ENCODE results near the gene SH3D21.

Gene SH3D21

GRCh38 chr1:36279789-36280296 lies 26.3 kb upstream of the SH3D21 start:
- Histone ChIP-seq H3K79me2 (ENCODE audit: insufficient read depth, low read length) (peaks cover 68% of the 10 kb centered on the region), H4K20me1 (ENCODE audit: insufficient read depth, low read length) (peaks cover 23% of the 10 kb centered on the region), H2AFZ (ENCODE audit: low read depth, low read length) (no peak overlapping the region), H3K9me3 (ENCODE audit: insufficient read depth, low read length, severe bottlenecking) (no peaks in the 10 kb centered on the region), H3K36me3 (ENCODE audit: insufficient read depth, low read length) (peaks cover 40% of the 10 kb centered on the region), H3K4me2 (ENCODE audit: insufficient read depth, low read length) (no peak overlapping the region), H3K27ac (ENCODE audit: low read length) (no peak overlapping the region), H3K4me1 (ENCODE audit: insufficient read depth, low read length) (no peaks in the 10 kb centered on the region), H3K9ac (ENCODE audit: low read depth, low read length) (no peak overlapping the region), H3K4me3 (ENCODE audit: low read depth in 1 of 2, low read length in 2 of 2) (no peak overlapping the region), H3K27me3 (ENCODE audit: insufficient read depth, low read length, poor library complexity) (no peaks in the 10 kb centered on the region)
- no peak for ATAC-seq (ENCODE audit: insufficient read depth, low read depth)
- no peak for DNase-seq
- TF ChIP-seq EZH2 (IDR thresholded peaks at IDR 0.05; ENCODE audit: borderline replicate concordance, low read depth, low read length, severe bottlenecking) (no peak), CTCF (IDR thresholded peaks at IDR 0.05; ENCODE audit: borderline replicate concordance, extremely low read depth, low read length, poor library complexity, severe bottlenecking) (no peak)

DNA sequence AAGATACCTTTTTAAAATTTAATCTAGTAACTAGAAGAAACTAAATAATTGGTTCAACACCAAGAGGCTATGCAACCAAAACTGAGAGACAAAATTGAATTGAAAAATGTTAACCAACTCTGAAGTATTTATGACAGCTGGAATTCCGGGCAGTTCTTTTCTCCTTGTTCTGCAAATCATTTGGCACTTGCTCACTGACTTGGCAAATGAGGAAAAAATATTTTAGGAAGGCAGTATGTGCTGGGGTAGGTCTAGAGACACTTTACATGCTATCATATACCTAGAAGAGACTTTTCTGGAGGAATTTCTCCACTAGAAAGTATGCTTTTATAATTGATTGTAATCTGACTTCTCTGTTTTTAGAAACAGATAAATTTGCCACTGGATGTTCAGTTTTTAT lies 22.1 kb upstream of the SH3D21 start:
- no peak for TF ChIP-seq CTCF (IDR thresholded peaks at IDR 0.05; ENCODE audit: borderline replicate concordance, extremely low read depth, low read length, poor library complexity, severe bottlenecking)
- no peak for TF ChIP-seq EZH2 (IDR thresholded peaks at IDR 0.05; ENCODE audit: borderline replicate concordance, low read depth, low read length, severe bottlenecking)
- H3K9me3 ChIP-seq (ENCODE audit: insufficient read depth, low read length, severe bottlenecking): no peaks in the 10 kb centered on the region
- no peak overlapping the region for H3K4me2 ChIP-seq (ENCODE audit: insufficient read depth, low read length)

GRCh38 chr1:36284517-36284916 lies 21.7 kb upstream of the SH3D21 start:
- no peak overlapping the region for H3K4me2 ChIP-seq (ENCODE audit: insufficient read depth, low read length)
- H3K9ac ChIP-seq (ENCODE audit: low read depth, low read length): no peak overlapping the region
- no peak for DNase-seq
- no peaks in the 10 kb centered on the region for H3K27me3 ChIP-seq (ENCODE audit: insufficient read depth, low read length, poor library complexity)
- no peak overlapping the region for H2AFZ ChIP-seq (ENCODE audit: low read depth, low read length)
- TF ChIP-seq EZH2 (IDR thresholded peaks at IDR 0.05; ENCODE audit: borderline replicate concordance, low read depth, low read length, severe bottlenecking) (no peak), CTCF (IDR thresholded peaks at IDR 0.05; ENCODE audit: borderline replicate concordance, extremely low read depth, low read length, poor library complexity, severe bottlenecking) (no peak)
- no peaks in the 10 kb centered on the region for H3K9me3 ChIP-seq (ENCODE audit: insufficient read depth, low read length, severe bottlenecking)
- no peaks in the 10 kb centered on the region for H3K4me1 ChIP-seq (ENCODE audit: insufficient read depth, low read length)
- peaks cover 79% of the 10 kb centered on the region for H3K36me3 ChIP-seq (ENCODE audit: insufficient read depth, low read length)
- ATAC-seq (ENCODE audit: insufficient read depth, low read depth): no peak
- peaks cover 60% of the 10 kb centered on the region for H3K79me2 ChIP-seq (ENCODE audit: insufficient read depth, low read length)
- H3K4me3 ChIP-seq (ENCODE audit: low read depth in 1 of 2, low read length in 2 of 2): no peak overlapping the region
- H3K27ac ChIP-seq (ENCODE audit: low read length): no peak overlapping the region
- H4K20me1 ChIP-seq (ENCODE audit: insufficient read depth, low read length): peaks cover 24% of the 10 kb centered on the region

More for the DNA sequence above, 22.1 kb upstream of the SH3D21 start:
- DNase-seq (no peak), ATAC-seq (ENCODE audit: insufficient read depth, low read depth) (no peak)
- H3K79me2 ChIP-seq (ENCODE audit: insufficient read depth, low read length): peaks cover 63% of the 10 kb centered on the region
- H3K36me3 ChIP-seq (ENCODE audit: insufficient read depth, low read length): peaks cover 77% of the 10 kb centered on the region
- H3K9ac ChIP-seq (ENCODE audit: low read depth, low read length): no peak overlapping the region
- H4K20me1 ChIP-seq (ENCODE audit: insufficient read depth, low read length): peaks cover 28% of the 10 kb centered on the region
- H3K4me3 ChIP-seq (ENCODE audit: low read depth in 1 of 2, low read length in 2 of 2): no peak overlapping the region
- H3K27me3 ChIP-seq (ENCODE audit: insufficient read depth, low read length, poor library complexity): no peaks in the 10 kb centered on the region
- no peaks in the 10 kb centered on the region for H3K4me1 ChIP-seq (ENCODE audit: insufficient read depth, low read length)
- H2AFZ ChIP-seq (ENCODE audit: low read depth, low read length): no peak overlapping the region
- H3K27ac ChIP-seq (ENCODE audit: low read length): no peak overlapping the region
